HG03469 (cell line): ENCODE data around the gene DNAJC18.
"Not testable (repeated sequence)": the region's sequence is repeated elsewhere in the genome, so short reads cannot be mapped to it uniquely, and the experiment has no call there.

ENCODE experiments used
- ATAC-seq: cut with Tn5 transposase; IDR thresholded peaks from one replicate; pipeline ENCODE4 v1.9.1; 2021; ENCODE audit warnings: mild to moderate bottlenecking, moderate library complexity, moderate number of reproducible peaks; ENCODE audit not compliant: unreplicated experiment

The DNAJC18 gene

DNA sequence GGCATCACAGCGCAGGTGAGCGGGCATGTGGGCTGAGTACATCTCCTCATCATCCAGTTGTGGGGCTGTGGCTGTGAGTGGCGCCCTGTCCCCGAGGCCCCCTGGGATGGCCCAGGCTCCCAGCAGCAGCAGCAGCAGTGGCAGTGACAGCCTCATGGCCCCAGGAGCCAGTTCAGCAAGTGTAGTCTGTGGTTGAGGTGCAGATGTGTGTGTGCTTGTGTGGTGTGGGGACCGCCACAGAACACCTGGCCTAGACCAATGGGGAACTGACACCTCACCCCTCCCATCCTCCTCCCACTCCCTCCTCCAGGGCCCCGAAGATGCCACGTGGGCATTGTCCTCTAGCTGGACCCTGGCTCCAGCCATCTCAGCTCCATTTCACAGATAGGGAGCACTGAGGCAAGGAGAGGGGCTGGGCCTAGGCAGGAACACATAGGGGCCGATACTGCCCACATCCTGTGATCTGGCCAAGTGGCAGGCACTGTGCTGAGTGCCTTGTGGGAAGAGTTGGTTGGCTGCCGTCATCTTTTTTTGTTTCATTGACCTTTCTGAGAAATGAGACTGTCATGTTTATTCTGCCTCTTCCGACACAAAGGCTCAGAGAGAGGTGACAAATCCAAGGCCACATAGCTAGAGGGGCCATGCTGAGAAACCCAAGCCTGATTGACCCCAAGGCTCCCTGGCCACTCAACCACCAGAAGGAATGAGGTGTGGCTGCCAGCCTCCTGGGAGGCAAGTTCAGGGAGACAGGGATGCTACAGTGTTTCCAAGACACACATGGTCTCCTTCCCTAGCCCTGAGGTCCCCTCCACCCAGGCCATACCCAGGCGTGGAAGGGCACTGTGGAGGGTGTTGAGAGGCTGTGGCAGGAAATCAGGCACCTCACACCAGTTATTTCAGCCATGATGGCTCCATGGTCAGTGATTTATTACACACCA is 49.4 kb downstream of the DNAJC18 start, which contains the start of gene MZB1:
Gene MZB1, minus strand, starts transcription at position 213 of the 938 bp plus-strand sequence. Its CDS starts 57 bp downstream, at position 156.
- ATAC-seq = no peak

DNA sequence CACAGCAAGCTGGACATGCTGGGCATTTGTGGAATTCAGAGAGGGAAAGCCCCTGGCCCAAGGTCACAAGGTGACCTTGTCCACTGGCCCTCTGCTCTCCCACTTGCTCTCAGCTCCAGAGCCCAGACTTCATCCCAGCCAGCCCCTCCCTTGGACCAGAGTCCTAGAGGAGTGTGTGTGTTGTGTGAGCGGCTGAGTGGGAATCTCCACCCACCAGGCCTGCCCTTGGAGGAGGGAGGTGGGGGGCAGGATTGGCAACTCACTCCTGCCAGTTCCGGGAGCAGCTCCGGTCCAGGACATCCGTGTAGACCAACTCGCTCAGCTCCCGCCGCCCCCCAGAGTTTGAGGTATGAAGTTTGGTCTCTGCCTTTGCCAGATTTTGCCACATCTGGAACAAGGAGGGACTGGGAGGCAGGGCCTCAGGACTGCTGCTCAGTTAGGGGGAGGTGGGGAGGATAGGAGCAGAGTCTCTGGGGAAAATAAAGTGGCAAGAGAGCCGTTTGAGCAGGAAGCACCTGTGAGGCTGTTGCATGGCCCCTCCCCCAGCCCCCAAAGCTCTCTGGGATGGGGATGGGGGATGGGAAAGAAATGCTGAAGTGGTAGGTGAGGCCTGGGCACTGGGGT is 51.0 kb downstream of the DNAJC18 start:
- ATAC-seq = no peak

DNA sequence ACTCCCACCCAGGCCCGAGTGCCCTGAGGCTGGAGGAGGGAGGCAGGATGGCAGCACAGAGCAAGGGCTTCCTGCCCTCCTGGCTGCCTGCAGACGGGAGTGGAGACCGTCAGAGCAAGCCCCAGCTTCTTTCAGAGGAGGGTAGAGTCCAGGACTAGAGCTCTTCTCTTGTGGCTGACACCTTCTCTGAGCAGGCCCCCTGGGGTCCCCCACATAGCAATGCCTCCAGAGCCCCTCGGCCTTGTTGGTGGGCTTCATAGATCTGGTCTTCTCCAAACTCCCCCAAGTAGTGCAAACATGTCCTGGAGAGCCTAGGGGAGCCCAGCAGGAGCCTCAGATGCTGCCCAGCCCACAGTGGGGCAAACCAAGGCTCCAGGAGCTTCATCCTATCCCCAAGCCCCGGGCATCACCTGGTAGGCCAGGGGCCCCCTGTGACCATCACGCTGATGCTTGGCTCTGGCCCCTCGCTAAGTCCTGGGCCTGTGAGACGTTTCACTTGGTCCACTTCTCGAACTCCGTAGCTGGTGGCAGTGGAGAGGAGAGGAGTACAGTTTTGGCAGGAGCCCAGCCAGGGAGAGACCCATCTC is 51.6 kb downstream of the DNAJC18 start:
- ATAC-seq = no peak

DNA sequence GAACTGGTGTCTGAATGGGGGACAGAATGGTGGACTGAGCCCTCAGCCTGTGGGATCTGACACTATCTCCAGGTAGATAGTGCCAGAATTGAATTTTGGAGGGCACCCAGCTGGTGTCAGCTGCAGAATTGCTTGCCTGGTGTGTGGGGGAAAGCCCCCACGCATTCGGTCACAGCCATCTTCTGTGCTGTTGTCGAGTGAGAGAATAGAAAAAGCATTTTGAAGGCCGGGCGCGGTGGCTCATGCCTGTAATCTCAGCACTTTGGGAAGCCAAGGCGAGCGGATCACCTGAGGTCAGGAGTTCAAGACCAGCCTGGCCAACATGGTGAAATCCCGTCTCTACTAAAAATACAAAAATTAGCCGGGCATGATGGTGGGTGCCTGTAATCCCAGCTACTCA is 52.4 kb downstream of the DNAJC18 start:
- not testable (repeated sequence) for ATAC-seq

DNA sequence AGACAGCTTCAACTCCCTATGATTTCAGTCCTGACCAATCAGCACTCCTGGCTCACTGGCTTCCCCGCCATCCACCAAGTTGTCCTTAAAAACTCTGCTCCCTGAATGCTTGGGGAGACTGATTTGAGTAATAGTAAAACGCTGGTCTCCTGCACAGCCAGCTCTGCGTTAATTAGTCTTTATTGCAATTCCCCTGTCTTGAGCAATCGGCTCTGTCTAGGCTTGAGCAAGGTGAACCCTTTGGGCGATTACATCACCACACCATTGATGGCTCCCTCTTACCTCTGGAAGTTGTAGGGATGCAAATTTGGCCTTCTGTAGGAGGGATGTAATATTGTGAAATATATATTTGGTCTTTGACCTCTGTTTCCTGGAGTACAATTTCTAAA is 53.3 kb downstream of the DNAJC18 start:
- no peak for ATAC-seq

DNA sequence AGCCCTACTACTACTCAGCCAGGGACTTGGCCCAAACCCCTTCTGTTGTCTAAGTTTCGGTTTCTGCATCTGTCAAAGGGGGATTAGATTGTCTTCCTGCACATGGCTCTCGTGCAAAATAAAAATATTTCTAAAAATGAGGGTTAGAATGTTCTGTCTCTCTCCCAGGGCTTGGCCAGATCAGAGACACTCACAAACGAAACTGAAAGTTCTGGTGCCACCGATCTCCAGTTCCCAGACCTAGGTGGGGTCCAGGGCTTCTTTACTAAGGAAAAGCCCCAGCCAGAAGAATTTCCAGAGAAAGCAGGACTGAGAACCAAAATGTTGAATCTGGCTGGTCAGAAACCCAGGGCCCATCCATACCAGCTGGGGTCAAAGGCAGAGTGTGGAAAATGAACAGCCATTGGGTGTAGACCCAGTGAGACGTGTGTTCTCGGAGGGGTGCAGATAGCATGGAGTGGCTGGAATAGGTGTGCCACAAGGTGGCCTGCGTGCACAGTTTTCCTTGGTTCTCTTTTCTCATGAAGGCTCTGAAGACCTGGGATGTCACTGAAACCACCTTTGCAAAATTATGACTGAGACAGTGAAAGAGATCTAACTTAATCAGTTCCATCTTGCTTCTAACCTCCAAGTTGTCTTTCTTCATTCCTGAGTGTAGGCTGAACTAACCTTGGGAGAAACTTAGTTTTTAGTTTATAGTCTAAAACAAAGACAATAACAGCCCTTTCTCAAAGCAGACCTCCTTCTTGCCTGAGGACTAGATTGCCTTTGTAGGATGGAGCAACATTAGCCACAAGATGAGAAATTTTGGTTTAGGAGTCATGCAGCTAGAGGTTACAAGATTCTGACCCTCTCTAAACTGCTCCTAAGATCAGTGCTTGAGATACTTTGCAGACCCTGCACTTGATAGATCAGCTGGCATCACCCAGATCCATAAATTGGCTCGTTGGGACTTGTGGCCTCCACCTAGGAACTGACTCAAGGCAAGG is 54.0 kb downstream of the DNAJC18 start:
- no peak for ATAC-seq

DNA sequence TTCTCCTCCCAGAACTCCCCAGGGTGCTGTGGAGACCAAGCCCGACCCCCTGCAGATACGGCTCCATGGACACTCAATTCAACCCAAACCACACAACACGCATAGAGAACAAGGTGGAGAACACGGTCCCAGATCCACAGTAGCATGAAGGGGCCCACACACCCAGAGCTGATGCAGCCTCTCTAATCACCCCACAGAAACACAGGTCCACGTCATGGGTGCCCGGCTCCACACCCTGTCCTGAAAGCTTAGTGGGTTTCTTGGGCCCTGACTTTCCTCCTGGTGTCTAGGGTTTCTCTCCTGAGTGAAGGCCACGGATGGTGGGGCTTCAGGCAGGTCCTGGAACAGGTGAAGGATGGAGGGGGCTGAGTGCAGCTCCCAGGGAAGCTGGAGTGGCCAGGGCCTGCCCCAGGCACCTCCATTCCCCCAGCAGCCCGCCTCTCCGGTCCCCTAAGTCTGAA is 54.7 kb downstream of the DNAJC18 start:
- no peak for ATAC-seq

DNA sequence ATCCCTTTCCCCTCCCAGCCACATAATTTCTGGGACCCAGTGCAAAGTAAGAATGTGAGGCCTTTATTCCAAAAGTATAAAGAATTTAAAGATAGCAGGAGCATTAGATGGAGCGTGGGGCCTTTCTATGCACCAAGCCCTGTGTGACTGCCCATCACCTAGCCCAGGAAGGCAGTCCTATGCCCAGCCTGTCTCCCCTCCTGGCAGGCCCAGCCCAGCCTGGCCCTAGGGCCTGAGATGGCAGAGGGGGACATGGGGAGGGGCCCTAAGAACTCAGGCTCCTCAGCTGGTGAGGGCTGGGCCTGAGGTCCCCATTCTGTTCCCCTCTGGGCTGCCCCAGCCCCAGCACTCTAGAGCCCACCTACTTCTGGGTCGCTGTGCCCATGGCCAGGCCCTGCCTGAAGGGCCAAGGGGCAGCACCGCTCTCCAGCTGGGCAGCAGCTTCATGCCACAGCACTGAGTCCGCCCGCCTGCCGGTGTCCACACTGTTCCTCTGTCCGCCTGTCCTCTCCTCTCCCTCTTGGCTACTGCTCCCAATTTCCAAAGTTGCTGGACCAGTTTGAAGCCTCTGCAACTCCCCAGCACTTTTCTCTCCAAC is 55.2 kb downstream of the DNAJC18 start:
- no peak for ATAC-seq

DNA sequence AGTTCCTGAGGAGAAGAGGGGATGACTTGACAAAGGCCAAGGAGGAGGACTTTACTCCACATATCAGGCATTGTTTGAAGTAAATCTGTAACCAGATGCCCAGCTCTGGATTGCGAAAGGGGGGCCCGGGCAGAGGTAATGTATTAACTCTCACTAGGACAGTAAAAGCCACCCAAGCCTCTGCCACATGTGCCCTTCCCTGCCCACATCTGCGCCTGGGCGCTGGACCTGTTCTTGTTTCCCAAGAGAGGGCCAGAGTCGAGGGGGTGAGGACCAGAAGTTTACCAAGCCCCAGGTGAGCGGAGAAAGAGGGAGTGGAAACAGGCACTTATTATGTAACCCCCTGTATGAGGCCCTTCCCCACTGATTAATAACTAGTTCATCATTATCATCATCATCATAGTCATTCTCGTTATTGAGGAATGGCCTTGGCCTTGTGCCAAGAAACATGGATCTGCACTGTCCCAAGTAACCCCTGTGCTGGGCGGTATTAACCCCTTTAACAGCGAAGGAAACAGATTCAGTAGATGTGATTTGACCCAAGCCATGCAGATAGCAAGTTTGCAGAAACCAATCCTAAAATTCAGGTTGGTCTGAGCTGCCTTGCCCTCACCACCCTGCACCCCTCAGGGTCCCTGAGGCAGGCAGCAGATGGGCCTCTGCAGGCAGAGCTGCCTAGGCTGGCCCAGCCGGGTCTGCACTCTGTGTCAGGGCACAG is 55.9 kb downstream of the DNAJC18 start, which contains the start of gene SLC23A1:
Gene SLC23A1, minus strand, starts transcription at position 23 of the 718 bp plus-strand sequence. CDS start 44 bp downstream, outside the sequence.
- ATAC-seq = no peak

DNA sequence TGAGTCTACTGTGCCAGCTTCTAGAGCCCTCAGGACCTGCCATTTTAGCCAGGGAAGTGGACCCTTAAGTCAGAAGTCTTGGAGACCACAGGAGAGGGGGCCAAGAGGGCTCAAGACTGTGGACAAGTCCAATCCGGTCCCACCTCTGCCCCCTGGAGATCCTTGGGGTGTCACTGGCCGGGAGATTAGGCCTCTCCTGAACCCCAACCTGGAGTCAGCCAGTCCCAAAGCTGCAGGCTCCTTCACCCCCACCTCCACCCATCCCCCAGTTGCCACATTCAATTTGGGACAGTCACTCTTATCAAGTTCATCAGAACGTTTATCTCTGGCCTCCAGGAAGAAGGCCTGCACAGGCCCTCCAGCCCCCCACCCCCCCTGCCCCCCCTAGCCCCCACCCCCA is 56.5 kb downstream of the DNAJC18 start:
- no peak for ATAC-seq

DNA sequence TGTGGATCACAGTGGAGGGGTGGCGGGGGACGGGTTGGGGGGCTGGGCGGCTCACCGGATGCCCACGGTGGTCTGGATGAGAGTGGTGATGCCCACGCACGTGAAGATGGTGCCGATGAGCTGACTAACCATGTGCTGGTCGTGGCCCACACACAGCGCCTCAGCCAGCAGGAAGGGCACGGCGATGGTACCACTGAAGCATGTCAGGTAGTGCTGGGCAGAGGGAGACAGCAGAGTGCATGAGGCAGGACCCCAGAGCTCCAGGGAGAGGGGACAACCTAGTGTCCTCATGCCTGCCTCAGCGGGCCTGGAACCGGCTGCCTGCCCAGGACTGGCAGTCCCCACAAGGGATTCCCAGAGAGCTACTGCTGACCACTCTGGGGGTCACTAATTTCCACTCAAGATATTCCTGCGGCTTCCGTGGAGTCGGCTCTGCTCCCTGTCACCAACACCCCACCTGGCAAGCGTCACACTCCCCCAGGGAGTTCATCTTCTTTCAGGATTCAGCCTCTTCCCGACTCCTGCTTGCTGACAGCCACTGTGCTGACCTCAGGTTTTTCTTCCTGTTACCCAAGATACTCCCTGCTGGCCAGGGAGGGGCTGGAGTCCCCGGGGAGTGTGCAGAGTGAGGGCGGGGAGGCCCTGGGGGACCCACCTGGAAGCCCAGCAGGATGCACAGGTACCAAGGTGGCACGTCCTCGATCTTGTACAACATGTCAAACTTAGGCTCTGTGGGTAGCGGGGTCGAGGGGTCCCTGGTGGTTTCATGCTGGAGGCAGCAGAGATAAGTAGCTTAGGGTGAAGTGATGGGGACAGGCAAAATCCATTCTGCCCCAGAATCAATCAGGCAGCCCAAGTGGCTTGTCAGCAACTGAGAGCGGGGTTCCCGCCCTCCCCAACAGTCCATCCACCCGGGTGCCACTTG is 57.2 kb downstream of the DNAJC18 start:
- ATAC-seq = no peak

DNA sequence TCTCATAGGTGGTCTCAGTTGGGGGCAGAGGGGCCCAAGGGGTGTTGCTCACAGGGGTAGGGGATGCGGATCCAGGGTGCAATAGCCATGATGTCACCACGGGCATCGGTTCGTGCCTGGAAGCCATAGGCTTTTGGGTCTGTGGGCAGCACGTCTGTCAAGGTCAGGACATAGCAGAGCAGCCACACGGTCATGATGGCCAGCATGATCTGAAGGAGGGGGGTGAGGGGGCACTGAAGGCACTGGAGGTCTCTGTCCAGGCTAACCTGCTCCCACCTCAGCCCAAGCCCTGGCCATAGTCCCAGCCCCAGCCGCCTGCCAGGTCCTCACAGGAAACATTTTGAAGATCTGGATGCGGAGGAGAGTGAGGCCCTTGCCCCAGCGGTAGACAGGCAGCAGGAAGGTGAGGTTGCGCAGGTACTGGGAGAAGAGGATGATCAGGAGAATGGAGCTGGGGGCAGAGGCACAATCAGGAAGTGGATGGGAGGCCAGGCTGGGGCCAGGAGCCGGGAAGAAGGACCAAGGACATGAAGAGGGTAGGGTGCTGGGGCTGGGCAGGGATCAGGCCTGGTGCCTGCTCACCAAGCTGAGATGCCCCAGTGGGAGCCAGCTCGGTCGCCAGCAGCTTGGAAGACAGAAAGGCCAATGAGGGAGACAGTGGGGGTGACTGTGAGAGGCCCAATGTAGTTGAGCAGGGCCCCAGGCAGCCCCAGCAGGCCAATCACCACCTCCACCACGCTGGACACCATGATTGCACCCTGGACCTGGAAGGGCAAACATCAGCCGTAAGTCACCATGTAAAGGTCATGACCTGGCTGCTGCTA is 59.5 kb downstream of the DNAJC18 start:
- no peak for ATAC-seq

DNA sequence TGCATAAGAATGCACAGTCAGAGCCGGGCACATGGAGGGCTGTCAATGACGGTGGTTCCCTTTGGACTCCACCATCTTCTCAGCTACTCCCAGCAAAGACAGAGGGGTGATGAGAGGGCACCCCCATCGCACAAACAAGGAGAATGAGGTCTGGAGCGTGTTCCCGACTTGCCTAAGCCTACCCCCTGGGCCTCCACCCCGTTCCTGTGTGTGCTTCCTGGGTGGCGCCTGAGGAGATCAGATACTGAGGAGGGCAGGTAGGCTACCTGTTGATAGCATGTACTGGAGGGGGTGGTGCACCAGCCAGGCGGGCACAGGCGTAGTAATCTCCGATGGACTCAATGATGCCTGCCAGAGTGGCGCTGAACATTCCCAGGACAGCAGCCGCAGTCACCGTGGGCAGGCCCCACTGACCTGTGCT is 60.4 kb downstream of the DNAJC18 start:
- no peak for ATAC-seq

DNA sequence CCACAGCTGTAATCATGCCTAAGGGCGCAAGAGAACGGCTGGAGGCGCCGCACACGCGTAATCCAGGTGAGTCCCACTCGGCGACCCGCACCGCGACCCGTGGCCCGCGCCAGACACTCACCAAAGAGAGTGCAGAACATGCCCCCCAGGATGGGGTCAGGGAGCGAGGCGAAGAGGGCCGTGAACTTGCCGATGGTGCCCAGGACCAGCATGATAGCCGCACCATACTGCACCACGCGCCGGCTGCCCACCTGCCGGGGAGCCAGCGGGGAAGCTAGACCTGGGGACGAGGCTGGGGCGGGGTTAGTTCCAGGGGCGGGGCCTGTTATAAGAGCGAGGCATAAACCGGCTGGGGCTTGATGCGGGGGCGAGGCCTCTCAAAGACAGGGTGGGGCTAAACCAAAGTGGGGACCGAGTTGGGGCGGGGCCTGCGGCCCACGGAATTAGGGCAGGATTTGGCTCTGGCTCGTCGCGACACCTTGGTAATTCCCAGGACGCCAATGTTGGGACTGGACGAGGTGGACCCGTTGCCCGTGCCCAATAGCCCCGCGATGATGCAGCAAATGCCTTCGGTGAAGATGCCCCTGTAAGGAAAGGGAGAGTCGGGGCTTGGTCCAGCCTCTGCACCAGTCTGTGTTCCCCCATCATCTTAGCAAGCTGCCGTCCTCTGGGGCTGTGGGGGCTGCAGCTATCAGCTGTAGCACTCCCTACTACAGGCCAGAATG is 61.1 kb downstream of the DNAJC18 start:
- ATAC-seq = no peak

DNA sequence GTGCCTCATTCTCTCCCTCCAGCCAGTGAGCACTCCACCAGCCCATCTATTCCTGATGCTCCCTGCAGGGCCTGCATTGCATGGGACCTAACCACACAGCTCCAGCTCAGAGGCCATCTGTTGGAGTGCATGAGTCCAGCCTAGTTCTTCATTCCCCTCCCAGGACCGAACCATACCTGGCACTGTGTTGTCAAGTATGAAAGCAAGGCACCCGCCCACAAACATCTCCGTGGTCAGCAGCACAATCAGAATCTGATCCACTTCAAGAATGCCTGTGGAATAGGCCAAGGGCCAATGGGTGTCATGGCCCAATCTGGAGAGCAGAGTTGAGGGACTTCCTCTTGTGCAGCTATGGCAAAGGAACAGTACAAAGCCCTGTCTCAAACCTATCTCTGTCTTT is 62.1 kb downstream of the DNAJC18 start:
- ATAC-seq = no peak

DNA sequence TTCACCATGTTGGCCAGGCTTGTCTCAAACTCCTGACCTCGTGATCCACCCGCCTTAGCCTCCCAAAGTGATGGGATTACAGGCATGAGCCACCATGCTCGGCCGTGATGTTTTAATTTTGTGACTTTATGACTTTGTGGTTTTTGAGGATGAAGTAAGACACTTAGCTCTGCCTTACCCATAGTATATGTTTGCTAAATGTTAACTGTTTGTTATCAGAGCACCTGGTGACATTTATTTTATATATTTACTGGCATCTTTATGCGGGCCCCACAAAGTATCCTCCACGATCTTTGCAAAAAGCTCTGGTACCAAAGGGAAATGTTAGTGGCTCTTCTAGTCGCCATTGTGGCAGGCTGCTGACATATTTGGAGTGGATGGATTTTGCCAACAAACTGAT is 63.0 kb downstream of the DNAJC18 start:
- ATAC-seq = no peak

DNA sequence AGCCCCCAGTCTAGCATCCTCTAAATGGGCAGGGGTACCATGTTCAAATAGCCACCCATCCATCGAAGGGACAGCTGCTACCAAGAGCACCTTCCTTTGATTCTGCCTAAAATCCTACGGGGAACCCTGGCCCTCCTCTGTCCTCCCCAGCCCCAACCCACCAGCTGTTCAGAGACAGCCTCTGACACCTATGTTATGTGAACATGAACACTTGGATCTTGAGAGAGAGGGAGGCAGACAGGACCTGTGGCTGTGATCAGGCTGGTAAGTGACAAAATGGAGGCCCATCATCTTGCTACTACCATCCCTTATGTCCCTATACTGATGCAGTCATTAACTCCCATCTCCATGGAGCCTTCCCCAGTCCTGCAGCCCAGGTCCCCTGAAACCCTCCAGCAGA is 64.4 kb downstream of the DNAJC18 start:
- ATAC-seq = no peak
